CD4-positive, alpha-beta T cell treated with Interleukin-12 subunit alpha and Interleukin-12 subunit beta, for 1 hour (primary cell): ENCODE data around the gene ACOT2.
A peak's percentile ranks its signal among the peaks of the same experiment; 100 is the strongest.
"Not testable (repeated sequence)": the region's sequence is repeated elsewhere in the genome, so short reads cannot be mapped to it uniquely, and the experiment has no call there.

Experiments used
- DNase-seq: peaks from one replicate; pipeline ENCODE4 v3.0.0-alpha.2; 2020

The ACOT2 gene, protein sequence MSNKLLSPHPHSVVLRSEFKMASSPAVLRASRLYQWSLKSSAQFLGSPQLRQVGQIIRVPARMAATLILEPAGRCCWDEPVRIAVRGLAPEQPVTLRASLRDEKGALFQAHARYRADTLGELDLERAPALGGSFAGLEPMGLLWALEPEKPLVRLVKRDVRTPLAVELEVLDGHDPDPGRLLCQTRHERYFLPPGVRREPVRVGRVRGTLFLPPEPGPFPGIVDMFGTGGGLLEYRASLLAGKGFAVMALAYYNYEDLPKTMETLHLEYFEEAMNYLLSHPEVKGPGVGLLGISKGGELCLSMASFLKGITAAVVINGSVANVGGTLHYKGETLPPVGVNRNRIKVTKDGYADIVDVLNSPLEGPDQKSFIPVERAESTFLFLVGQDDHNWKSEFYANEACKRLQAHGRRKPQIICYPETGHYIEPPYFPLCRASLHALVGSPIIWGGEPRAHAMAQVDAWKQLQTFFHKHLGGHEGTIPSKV

DNA sequence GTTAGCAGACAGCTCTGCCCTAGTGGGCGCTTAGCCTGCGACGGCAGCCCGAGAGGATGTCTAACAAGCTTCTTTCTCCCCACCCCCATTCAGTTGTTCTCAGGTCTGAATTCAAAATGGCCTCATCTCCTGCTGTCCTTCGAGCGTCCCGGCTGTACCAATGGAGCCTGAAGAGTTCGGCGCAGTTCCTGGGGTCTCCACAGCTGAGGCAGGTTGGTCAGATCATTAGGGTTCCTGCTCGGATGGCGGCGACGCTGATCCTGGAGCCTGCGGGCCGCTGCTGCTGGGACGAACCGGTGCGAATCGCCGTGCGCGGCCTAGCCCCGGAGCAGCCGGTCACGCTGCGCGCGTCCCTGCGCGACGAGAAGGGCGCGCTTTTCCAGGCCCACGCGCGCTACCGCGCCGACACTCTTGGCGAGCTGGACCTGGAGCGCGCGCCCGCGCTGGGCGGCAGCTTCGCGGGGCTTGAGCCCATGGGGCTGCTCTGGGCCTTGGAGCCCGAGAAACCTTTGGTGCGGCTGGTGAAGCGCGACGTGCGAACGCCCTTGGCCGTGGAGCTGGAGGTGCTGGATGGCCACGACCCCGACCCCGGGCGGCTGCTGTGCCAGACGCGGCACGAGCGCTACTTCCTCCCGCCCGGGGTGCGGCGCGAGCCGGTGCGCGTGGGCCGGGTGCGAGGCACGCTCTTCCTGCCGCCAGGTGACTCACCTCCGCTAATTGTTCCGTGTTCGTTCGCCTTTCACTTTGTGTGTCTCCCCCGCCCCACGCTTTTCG, at the start of gene ACOT2:
ACOT2 (plus strand) TSS at position 29 of the 774 bp plus-strand sequence; CDS start at position 57, 28 bp downstream.
- DNase-seq = peak; percentile 82

DNA sequence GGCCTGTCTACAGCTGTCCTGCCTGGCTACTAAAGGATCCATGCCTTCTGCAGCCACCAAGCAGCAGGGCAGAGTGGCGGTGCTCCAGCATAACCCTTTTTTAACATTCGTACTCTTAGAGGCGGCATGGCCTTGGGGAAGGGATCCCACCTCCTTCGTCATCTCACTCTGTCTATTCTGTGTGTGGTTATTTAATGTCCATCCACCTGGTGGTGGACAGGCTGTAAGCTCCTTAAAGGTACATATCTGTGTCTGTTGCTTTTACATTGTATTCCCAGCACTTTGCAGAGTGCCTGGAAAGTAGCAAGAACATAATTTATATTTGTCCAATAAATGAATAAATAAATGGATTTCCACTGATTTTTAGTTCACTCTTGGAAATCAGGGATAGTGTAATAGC, 47.8 kb upstream of the ACOT2 start:
- no peak for DNase-seq

DNA sequence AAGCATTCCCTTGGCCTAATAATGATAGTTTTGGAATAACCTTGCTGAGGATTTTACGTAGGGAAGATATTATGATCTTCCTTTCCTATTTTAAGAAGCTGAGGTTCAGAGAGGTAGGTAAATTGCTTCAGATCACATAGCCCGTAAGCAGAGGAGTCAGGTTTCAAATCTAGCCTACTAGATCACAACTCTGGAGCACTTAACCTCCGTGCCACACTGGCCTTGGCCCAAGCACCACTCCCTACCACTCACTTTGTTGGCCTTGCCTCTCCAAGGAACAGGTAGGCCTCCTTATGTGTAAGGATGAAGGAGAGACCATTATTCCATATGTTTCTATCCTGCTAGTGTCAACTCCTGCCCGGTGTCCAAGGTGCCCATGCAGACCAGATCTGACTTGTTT, 44.5 kb upstream of the ACOT2 start:
- no peak for DNase-seq

DNA sequence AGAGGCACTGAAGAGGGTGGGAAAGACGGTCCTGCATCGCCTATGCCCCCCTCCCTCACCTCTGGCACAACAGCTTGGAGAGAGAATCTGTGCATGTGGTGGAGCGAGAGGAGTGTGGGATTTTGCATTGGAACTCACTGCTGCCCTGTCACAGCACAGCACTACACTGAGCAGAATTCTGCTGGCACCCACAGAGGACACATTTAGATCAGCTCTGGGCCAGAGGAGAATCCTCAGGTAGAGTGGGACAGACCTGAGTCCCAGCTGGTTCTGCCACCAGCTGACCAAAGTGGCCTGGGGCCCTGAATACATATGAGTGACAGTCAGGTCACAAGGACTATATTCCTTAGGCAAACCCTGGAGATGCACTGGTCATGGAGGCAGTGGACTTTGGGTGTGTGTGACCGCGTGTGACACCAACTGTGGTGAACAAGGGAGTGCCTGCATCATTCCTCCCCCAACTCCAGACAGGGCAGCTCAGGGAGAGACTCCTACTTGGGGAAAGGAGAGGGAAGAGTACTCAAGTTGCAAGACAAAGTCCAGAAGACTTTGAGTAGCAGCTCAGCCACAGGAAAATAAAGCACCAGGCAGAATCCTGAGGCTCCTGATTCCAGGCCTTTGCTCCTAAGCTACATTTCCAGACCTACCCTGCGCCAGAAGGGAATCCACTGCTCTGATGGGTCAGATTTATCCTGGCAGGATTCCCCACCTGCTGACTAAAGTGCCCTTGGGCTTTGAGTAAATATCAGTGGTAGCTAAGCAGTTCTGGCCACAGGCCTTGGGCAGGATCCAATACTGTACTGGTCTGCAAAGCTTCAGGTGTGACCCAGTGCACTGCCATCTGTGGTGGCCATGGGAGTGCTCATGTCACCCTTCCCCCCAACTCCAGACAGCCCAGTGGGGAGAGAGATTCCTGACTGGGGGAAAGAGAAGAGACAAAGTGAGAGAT, 42.7 kb upstream of the ACOT2 start:
- no peak for DNase-seq

DNA sequence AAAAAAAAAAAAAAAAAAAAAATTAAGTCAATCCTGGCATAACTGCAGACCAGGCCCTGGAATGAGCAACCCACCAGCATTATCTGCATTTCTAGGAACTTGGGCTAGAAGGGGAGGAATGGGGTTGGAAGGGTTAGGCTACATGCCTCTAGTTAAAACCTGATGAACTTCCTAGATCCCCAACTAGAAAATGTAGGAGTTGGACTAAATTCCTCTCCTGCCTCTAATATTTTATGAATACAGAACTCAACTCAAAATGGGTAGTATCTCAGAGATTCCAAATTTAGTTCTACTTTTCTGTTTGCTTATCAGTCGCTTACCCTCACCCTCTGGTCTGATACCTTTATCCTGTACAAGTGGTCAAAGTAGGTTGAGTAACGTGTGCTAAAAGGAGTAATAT, 39.7 kb upstream of the ACOT2 start:
- DNase-seq = not testable (repeated sequence)

DNA sequence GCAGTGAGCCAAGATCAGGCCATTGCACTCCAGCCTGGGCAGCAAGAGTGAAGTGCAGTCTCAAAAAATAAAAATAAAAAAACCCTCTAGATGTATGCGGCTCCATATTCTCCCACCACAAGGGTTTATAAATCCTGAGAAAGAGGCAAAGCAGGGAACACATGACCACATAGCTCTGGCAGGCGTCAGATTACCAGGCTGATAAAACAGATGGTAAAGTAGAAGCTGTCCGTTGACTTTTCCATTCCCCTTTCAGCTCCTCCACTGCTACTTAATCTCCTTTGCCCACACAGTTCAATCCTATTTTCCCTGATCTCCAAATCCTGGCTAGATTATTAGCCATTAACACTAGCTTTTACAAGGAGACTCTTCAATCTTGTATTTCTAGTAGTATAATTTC, 37.0 kb upstream of the ACOT2 start:
- DNase-seq = not testable (repeated sequence)

DNA sequence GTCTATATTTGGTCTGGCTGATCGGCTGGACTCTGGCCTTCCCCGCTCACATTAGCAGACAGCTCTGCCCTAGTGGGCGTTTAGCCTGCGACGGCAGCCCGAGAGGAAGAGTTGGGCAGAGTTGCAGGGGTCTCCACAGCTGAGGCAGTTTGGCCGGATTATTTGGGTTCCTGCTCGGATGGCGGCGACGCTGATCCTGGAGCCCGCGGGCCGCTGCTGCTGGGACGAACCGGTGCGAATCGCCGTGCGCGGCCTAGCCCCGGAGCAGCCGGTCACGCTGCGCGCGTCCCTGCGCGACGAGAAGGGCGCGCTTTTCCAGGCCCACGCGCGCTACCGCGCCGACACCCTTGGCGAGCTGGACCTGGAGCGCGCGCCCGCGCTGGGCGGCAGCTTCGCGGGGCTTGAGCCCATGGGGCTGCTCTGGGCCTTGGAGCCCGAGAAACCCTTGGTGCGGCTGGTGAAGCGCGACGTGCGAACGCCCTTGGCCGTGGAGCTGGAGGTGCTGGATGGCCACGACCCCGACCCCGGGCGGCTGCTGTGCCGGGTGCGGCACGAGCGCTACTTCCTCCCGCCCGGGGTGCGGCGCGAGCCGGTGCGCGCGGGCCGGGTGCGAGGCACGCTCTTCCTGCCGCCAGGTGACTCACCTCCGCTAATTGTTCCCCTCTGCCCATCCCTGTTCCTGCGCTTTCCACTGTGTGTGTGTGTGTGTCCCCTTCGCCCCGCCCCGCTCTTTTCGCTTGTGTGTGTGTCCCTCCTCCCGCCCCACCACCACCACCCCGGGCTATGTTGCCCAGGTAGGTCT, 31.6 kb upstream of the ACOT2 start:
- DNase-seq = peak; percentile 15

DNA sequence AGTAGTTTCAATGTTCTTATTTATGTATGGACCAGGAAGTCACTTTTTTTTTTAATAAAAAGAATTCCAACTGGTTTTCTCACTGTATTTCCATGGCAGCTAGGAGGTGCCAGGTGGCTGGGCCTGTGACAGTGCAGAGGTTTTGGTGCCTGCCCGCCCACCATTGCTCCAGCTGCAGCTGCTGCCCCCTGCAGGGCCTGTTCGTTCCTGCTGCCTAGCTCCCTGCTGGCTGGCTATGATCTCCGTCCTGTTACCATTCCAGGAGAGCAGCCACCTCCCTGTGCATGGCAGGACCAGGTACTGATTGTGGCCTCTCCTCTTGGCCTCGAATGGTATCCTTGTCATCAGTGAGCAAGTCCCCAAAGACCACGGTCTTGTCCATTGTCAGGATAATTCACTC, 30.0 kb upstream of the ACOT2 start:
- DNase-seq = peak; percentile 62

DNA sequence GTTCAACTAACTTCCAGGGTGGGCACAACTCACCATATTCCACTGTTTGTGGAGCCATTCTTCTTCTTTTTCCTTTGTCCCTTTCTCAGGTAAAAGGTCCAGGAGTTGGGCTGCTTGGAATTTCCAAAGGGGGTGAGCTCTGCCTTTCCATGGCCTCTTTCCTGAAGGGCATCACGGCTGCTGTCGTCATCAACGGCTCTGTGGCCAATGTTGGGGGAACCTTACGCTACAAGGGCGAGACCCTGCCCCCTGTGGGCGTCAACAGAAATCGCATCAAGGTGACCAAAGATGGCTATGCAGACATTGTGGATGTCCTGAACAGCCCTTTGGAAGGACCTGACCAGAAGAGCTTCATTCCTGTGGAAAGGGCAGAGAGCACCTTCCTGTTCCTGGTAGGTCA, 26.1 kb upstream of the ACOT2 start:
- DNase-seq = not testable (repeated sequence)

DNA sequence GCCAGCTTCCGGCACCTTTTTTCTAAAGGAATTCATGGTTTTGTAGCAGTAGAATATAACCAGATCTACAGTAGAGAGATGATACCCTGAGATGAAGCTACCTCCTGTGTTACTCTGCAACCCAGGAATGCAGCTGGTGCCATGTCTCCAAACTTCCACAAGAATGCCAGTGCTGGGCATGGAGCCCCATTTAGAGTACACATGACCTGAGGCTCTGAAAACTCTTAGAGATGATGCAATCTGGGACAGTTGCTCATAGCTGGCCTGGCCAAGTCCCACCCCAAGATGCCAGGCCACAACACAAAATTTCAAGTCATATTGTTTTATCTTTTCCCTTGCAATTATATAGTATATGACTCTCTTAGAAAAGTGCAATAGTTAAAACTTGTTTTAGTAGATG, 23.7 kb upstream of the ACOT2 start:
- not testable (repeated sequence) for DNase-seq

DNA sequence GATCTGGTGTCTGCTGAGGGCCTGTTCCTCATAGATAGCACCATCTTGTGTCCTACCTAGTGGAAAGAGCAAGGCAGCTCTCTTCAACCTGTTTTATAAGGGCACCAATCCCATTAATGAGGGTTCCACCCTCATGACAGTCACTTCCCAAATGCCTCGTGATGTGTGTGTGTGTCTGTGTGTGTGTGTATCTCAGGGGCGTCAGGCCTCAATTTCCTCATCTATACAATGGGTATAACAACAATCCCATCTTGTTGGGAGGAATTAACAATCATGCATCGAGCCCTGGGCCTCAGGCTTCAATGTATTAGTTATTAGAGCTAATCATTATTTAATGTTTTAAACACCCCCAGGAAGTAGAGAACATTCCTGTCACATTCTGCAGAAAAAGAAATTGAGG, 19.9 kb upstream of the ACOT2 start:
- DNase-seq = not testable (repeated sequence)

DNA sequence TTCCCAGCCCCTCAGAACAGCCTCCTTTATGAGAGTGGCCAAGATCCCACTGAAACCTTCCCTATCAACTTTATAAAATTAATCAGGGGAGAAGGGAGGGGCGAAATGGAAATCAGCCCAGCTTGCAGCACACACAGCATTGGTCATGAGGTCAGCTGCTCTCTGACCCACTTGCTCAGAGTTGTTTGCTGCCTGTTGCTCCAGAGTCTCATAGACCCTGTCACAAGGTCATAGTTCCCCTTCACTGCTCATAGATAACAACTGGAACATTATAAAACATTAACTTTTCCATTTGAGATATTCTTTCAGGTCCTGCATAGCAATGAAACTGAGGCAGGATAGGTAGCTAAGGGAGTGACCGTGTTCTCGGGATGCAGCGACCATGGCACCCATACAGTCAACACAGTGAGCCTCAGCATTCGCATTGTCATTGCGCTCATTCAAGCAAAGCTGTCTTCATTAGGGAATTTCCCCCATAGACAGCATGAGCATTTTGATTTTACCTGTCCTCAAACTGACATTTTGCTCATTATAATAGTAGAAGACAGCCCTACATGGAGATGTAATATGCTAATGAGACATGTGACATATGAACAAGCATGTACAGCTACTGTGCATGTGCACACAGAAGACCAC, 19.0 kb upstream of the ACOT2 start:
- not testable (repeated sequence) for DNase-seq

DNA sequence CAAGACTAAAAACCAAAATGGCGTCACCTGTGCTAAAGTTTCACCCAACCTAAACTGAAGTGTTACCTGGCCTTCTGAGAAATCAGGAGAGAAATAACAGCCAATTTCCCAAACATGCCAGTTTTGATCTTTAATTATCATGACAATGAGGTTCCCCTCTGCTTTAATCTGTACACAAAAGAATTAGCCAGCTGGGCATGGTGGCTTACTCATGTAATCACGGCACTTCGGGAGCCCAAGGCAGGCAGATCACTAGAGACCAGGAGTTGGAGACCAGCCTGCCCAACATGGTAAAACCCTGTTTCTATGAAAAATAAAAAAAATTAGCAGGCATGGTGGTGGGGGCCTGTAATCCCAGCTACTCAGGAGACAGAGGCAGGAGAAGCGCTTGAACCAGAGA, 15.2 kb upstream of the ACOT2 start:
- no peak for DNase-seq

DNA sequence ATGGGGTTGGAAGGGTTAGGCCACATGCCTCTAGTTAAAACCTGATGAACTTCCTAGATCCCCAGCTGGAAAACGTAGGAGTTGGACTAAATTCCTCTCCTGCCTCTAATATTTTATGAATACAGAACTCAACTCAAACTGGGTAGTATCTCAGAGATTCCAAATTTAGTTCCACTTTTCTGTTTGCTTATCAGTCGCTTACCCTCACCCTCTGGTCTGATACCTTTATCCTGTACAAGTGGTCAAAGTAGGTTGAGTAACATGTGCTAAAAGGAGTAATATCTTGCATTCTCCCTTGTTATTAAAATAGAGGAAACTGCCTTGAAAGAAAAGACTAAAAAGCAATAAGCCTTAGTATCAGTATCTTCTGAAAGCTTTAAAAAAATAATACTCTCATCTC, 11.8 kb upstream of the ACOT2 start:
- not testable (repeated sequence) for DNase-seq

DNA sequence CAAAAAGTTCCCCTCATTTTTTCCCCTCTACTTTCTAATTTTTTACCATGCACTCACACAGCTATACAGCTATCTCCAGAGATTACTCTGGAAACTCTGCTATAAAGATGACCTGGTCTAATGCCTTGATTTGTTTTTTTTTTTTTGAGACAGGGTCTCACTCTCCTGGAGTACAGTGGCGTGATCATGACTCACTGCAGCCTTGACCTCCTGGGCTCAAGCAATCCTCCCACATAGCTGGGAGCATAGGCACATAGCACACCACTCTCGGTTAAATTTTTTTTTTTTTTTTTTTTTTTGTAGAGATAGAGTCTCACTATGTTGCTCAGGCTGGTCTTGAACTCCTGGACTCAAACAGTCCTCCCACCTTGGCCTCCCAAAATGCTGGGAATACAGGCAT, 10.8 kb upstream of the ACOT2 start:
- not testable (repeated sequence) for DNase-seq

DNA sequence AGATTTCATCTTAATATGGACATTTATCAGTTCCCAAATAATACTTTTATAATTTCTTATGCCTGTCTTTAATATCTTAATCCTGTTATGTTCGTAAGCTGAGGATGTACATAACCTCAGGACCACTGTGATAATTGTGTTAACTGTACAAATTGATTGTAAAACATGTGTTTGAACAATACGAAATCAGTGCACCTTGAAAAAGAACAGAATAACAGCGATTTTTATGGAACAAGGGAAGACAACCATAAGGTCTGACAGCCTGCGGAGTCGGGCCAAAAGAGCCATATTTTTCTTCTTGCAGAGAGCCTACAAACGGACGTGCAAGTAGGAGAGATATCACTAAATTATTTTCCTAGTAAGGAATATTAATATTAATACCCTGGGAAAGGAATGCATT, 6.8 kb upstream of the ACOT2 start:
- not testable (repeated sequence) for DNase-seq

DNA sequence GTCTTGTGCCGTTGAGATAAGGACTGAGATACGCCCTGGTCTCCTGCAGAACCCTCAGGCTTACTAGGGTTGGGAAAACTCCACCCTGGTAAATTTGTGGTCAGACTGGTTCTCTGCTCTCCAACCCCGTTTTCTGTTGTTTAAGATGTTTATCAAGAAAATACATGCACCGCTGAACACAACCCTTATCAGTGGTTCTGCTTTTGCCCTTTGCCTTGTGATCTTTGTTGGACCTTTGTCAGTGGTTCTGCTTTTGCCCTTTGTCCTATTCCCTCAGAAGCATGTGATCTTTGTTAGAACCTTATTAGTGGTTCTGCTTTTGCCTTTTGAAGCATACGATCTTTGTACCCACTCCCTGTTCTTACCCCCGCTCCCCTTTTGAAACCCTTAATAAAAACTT, 6.3 kb upstream of the ACOT2 start:
- not testable (repeated sequence) for DNase-seq

DNA sequence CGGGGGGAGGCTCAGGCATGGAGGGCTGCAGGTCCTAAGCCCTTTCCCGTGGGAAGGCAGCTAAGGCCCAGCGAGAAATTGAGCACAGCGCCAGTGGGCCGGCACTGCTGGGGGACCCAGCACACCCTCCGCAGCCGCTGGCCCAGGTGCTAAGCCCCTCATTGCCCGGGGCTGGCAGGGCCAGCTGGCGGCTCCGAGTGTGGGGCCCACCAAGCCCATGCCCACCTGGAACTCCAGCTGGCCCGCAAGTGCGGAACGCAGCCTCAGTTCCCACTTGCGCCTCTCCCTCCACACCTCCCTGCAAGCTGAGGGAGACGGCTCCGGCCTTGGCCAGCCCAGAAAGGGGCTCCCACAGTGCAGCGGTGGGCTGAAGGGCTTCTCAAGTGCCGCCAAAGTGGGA, 2.6 kb upstream of the ACOT2 start:
- DNase-seq = not testable (repeated sequence)

DNA sequence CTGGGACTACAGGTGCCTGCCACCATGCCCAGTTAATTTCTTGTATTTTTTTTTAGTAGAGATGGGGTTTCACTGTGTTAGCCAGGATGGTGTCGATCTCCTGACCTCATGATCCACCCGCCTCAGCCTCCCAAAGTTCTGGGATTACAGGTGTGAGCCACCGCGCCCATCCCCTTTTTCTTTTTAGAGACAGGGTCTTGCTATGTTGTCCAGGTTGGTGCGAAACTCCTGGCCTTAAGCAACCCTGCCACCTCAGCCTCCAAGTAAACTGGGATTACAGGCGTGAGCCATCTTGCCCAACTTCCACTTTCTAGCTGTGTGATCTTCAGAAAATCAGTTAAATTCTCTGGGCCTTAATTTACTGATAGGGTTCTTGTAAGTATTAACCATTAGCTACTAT, 2.1 kb upstream of the ACOT2 start:
- not testable (repeated sequence) for DNase-seq

DNA sequence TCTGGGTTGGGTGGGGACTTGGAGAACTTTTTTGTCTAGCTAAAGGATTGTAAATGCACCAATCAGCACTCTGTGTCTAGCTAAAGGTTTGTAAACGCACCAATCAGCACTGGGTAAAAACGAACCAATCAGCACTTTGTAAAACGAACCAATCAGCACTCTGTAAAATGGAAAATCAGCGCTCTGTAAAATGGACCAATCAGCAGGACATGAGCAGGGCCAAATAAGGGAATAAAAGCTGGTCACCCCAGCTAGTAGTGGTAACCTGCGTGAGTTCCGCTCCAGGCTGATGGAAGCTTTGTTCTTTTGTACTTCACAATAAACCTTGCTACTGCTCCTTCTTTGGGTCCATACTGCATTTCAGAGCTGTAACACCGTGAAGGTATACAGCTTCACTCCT, 1.7 kb upstream of the ACOT2 start:
- no peak for DNase-seq
